HFFc6 (cell line): ENCODE measurements around the gene PLD6. TPM values are rescaled to one million over a fixed set of nuclear protein-coding genes. Genes with fewer than 3 reads are reported as not detected.
"Not testable (repeated sequence)": the region's sequence is repeated elsewhere in the genome, so short reads cannot be mapped to it uniquely, and the experiment has no call there.

Experiments
- DNase-seq: peaks from one replicate; pipeline ENCODE4 v3.0.0-alpha.2; 2018
- H3K27ac Mint-ChIP-seq: 2 replicates; pipeline ENCODE4 v1.8.0; 2020; ENCODE audit warnings: mild to moderate bottlenecking, mixed read lengths
- H3K27me3 Mint-ChIP-seq: 2 replicates; pipeline ENCODE4 v1.8.0; 2021; ENCODE audit warnings: mild to moderate bottlenecking, moderate library complexity, mixed read lengths; ENCODE audit not compliant: insufficient read depth
- H3K36me3 Mint-ChIP-seq: 2 replicates; pipeline ENCODE4 v1.8.0; 2021; ENCODE audit warnings: low read depth, mixed read lengths
- H3K4me1 Mint-ChIP-seq: 2 replicates; pipeline ENCODE4 v1.8.0; 2020; ENCODE audit warnings: low read depth, mixed read lengths
- H3K4me3 Mint-ChIP-seq: 2 replicates; pipeline ENCODE4 v1.8.0; 2020; ENCODE audit warnings: mild to moderate bottlenecking, moderate library complexity, mixed read lengths
- H3K9me3 Mint-ChIP-seq: 2 replicates; pipeline ENCODE4 v1.8.0; 2020; ENCODE audit warnings: mild to moderate bottlenecking, mixed read lengths
- total RNA-seq, 6 experiments: library from RNA; stranded (reverse); fragmentation: NEBNext Ultra II Directional; extraction: Animal tissue kit (Norgen Biotek cat#: 25700); gene quantifications; 2 replicates in 1 of 6; 3 replicates in 5 of 6; pipeline ENCODE4 v1.2.3, GENCODE V29; 2021
- TF ChIP-seq, protein P1 (sequence below): fragments of 200-600 bp; sonication (generic); IDR thresholded peaks from 2 replicates; pipeline ENCODE4 v1.5.0; 2021; ENCODE audit warnings: antibody characterized with exemption, mild to moderate bottlenecking

PLD6 gene
- total RNA-seq, 6 experiments from 2014 or later = 1.7 to 3.6 (median 2.3) TPM

GRCh38 chr17:17186051-17186450, 20.1 kb downstream of the PLD6 start:
- DNase-seq = no peak
- H3K36me3 Mint-ChIP-seq = peaks cover 32% of the 10 kb centered on the region
- H3K9me3 Mint-ChIP-seq = no peaks in the 10 kb centered on the region
- no peak overlapping the region for H3K4me3 Mint-ChIP-seq
- no peak overlapping the region for H3K27ac Mint-ChIP-seq
- TF ChIP-seq, protein P1, sequence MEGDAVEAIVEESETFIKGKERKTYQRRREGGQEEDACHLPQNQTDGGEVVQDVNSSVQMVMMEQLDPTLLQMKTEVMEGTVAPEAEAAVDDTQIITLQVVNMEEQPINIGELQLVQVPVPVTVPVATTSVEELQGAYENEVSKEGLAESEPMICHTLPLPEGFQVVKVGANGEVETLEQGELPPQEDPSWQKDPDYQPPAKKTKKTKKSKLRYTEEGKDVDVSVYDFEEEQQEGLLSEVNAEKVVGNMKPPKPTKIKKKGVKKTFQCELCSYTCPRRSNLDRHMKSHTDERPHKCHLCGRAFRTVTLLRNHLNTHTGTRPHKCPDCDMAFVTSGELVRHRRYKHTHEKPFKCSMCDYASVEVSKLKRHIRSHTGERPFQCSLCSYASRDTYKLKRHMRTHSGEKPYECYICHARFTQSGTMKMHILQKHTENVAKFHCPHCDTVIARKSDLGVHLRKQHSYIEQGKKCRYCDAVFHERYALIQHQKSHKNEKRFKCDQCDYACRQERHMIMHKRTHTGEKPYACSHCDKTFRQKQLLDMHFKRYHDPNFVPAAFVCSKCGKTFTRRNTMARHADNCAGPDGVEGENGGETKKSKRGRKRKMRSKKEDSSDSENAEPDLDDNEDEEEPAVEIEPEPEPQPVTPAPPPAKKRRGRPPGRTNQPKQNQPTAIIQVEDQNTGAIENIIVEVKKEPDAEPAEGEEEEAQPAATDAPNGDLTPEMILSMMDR = no peak
- peaks cover 17% of the 10 kb centered on the region for H3K27me3 Mint-ChIP-seq
- peaks cover 27% of the 10 kb centered on the region for H3K4me1 Mint-ChIP-seq

GRCh38 chr17:17184985-17185757, 21.0 kb downstream of the PLD6 start:
- Mint-ChIP-seq H3K4me1 (peaks cover 24% of the 10 kb centered on the region), H3K36me3 (peaks cover 39% of the 10 kb centered on the region), H3K27me3 (peaks cover 17% of the 10 kb centered on the region)
- not testable (repeated sequence) for H3K4me3 Mint-ChIP-seq, H3K9me3 Mint-ChIP-seq, H3K27ac Mint-ChIP-seq, DNase-seq

GRCh38 chr17:17183744-17184143, 22.4 kb downstream of the PLD6 start:
- Mint-ChIP-seq H3K4me1 (peaks cover 20% of the 10 kb centered on the region), H3K36me3 (peaks cover 45% of the 10 kb centered on the region), H3K27ac (no peak overlapping the region), H3K9me3 (no peaks in the 10 kb centered on the region), H3K27me3 (peaks cover 13% of the 10 kb centered on the region), H3K4me3 (no peak overlapping the region)
- DNase-seq = no peak
- TF ChIP-seq, protein P1 = no peak

- no peak overlapping the region for H3K4me3 Mint-ChIP-seq
- no peak for DNase-seq
- H3K4me1 Mint-ChIP-seq = peaks cover 24% of the 10 kb centered on the region
- H3K36me3 Mint-ChIP-seq = peaks cover 46% of the 10 kb centered on the region
- no peak overlapping the region for H3K27ac Mint-ChIP-seq
- TF ChIP-seq, protein P1 = no peak
- H3K27me3 Mint-ChIP-seq = peaks cover 11% of the 10 kb centered on the region
- H3K9me3 Mint-ChIP-seq = no peaks in the 10 kb centered on the region
These were observed 23.5 kb downstream of the PLD6 start for GRCh38 chr17:17182598-17183136.

GRCh38 chr17:17181666-17182597, 24.2 kb downstream of the PLD6 start:
- H3K36me3 Mint-ChIP-seq = peaks cover 49% of the 10 kb centered on the region
- H3K4me3 Mint-ChIP-seq = no peak overlapping the region
- peaks cover 11% of the 10 kb centered on the region for H3K27me3 Mint-ChIP-seq
- H3K27ac Mint-ChIP-seq = no peak overlapping the region; the same call in 1 of the 2 replicates
- H3K9me3 Mint-ChIP-seq = no peaks in the 10 kb centered on the region
- TF ChIP-seq, protein P1 = no peak
- DNase-seq = no peak
- H3K4me1 Mint-ChIP-seq = peaks cover 24% of the 10 kb centered on the region
